GM18858 (cell line): Measurements from ENCODE around the gene RPS26.
"Not testable (repeated sequence)": the region's sequence is repeated elsewhere in the genome, so short reads cannot be mapped to it uniquely, and the experiment has no call there.

ENCODE experiments used
- ATAC-seq: cut with Tn5 transposase; IDR thresholded peaks from one replicate; pipeline ENCODE4 v1.9.1; 2021; ENCODE audit not compliant: unreplicated experiment

RPS26 gene

GRCh38 chr12:56077966-56078365 lies 36.2 kb downstream of the RPS26 start:
- ATAC-seq: not testable (repeated sequence)

- ATAC-seq: no peak
These were observed 36.7 kb downstream of the RPS26 start for GRCh38 chr12:56078427-56078826.

GRCh38 chr12:56078931-56079722 lies 37.4 kb downstream of the RPS26 start:
- ATAC-seq: no peak

- ATAC-seq: no peak
These were observed 38.2 kb downstream of the RPS26 start, which contains the start of gene ERBB3 for GRCh38 chr12:56079723-56080555. TSS of gene ERBB3 (plus strand) at chr12:56080165. CDS start at chr12:56080301, 136 bp downstream.

- ATAC-seq: no peak
These were observed 38.9 kb downstream of the RPS26 start for GRCh38 chr12:56080556-56081138.

DNA sequence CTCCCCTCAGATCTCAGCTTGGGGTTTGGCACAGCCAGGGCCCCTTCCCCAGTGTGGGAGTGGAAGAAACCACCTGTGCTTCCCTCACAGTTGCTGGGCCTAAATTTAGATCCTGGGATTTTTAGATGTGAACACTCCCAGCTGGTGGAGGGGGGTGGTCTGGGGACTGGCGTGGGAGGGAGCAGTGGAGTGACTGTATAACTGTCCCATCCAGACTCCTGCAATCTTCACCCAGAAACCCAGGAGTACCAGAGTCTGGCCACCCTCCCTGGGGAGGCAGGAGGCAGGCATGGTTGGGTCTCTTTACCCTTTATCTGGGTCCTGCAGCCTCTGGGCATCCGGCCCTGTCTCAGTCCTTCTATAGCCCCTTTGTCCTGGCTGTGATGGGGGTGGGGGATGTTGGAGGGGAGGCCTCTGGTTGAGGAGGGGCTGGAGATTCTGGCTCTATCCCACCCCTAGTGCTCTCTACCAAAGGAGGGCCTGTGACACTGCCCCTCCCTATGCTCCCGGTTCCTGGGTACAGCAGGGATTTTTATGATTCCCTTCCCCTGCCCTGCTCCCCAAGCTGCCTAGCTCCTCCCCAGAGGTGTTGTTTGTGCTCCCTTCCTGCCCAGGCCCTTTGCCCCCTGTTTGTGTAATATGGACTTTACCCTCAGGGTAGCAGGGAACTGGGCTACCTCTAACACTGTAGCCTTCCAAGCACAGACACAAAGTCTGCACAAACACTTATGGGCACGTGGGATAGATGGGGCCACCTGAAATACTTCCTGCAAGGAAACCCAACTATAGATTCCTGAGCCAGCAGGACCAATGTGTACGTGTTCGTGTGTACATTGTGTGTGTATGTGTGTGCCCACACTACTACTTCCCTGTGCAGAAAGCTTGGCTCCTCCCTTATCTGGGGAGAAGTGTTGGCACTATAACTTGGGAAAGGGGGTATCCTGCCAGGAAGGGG lies 40.0 kb downstream of the RPS26 start:
- no peak for ATAC-seq

GRCh38 chr12:56082382-56082781 lies 40.7 kb downstream of the RPS26 start:
- no peak for ATAC-seq

DNA sequence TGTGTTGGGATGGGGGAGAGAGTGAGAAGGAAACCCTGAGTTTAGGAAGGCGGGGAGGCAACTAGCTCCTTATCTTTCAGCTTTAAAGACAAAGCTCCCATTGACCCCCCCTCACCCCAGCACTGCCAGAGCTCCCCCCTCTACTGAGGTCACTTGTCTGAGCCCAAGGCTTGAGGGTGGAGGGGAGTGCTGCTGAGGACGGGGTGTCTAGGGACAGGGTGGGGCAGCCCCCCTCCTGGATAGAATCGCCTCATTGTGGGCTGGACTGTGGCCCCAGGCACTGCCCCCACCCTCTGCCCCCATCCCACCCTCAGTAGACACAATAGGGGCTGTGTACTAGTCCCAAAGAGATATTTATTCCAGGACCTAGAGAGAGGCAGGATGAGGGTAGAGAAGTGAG lies 41.2 kb downstream of the RPS26 start:
- no peak for ATAC-seq

- no peak for ATAC-seq
These were observed 43.3 kb downstream of the RPS26 start for GRCh38 chr12:56084958-56085543.

- ATAC-seq: no peak
These were observed 44.4 kb downstream of the RPS26 start for GRCh38 chr12:56086096-56086495.

GRCh38 chr12:56086608-56087007 lies 44.9 kb downstream of the RPS26 start:
- no peak for ATAC-seq

- ATAC-seq: no peak
These were observed 45.5 kb downstream of the RPS26 start for GRCh38 chr12:56087220-56087619.
